GM21737 (cell line): ENCODE results near the gene PCF11.
"Not testable (repeated sequence)": the region's sequence is repeated elsewhere in the genome, so short reads cannot be mapped to it uniquely, and the experiment has no call there.

ENCODE experiments used
- ATAC-seq: cut with Tn5 transposase; IDR thresholded peaks from one replicate; pipeline ENCODE4 v1.9.1; 2021; ENCODE audit warnings: mild to moderate bottlenecking, moderate library complexity; ENCODE audit not compliant: unreplicated experiment

Gene PCF11

GRCh38 chr11:83156996-83157593 is at the start of gene PCF11:
PCF11 (plus strand) TSS chr11:83157131; CDS start chr11:83157440, 309 bp downstream.
- peak; percentile 4 for ATAC-seq

GRCh38 chr11:83112886-83113285 is 44.0 kb upstream of the PCF11 start:
- ATAC-seq = no peak

- ATAC-seq = no peak
These were observed 41.9 kb upstream of the PCF11 start for GRCh38 chr11:83115026-83115425.

- no peak for ATAC-seq
These were observed 41.4 kb upstream of the PCF11 start for GRCh38 chr11:83115551-83115950.

GRCh38 chr11:83116015-83116641 is 40.8 kb upstream of the PCF11 start:
- no peak for ATAC-seq

- ATAC-seq = no peak
These were observed 38.1 kb upstream of the PCF11 start for GRCh38 chr11:83118814-83119213.

- ATAC-seq = no peak
These were observed 37.7 kb upstream of the PCF11 start for GRCh38 chr11:83119216-83119615.

- no peak for ATAC-seq
These were observed 36.6 kb upstream of the PCF11 start for GRCh38 chr11:83120327-83120726.

GRCh38 chr11:83122050-83122449 is 34.9 kb upstream of the PCF11 start:
- no peak for ATAC-seq

GRCh38 chr11:83122766-83123165 is 34.2 kb upstream of the PCF11 start:
- no peak for ATAC-seq

GRCh38 chr11:83124636-83125424 is 32.1 kb upstream of the PCF11 start:
- ATAC-seq = no peak

GRCh38 chr11:83125577-83125976 is 31.4 kb upstream of the PCF11 start:
- ATAC-seq = no peak

- no peak for ATAC-seq
These were observed 29.7 kb upstream of the PCF11 start for GRCh38 chr11:83127310-83127637.

GRCh38 chr11:83132191-83132590 is 24.7 kb upstream of the PCF11 start:
- no peak for ATAC-seq

- not testable (repeated sequence) for ATAC-seq
These were observed 23.7 kb upstream of the PCF11 start for GRCh38 chr11:83133266-83133665.

- ATAC-seq = no peak
These were observed 17.6 kb upstream of the PCF11 start for GRCh38 chr11:83139310-83139709.

- ATAC-seq = peak; percentile 87
These were observed 16.1 kb upstream of the PCF11 start for GRCh38 chr11:83140691-83141455.

GRCh38 chr11:83147895-83148294 is 9.0 kb upstream of the PCF11 start:
- no peak for ATAC-seq

GRCh38 chr11:83150450-83150849 is 6.5 kb upstream of the PCF11 start:
- no peak for ATAC-seq

- ATAC-seq = no peak
These were observed 5.5 kb upstream of the PCF11 start for GRCh38 chr11:83151274-83151977.

- ATAC-seq = no peak
These were observed 4.7 kb upstream of the PCF11 start for GRCh38 chr11:83152264-83152663.
